Gastrocnemius medialis (tissue), 4 donors: ENCODE results near the gene MOCS2.

Experiments
- CTCF ChIP-seq, 5 experiments: fragments of 450-650 bp in 3 of 5; fragments of 200-600 bp in 2 of 5; sonication (generic) in 2 of 5; IDR thresholded peaks in 4 of 5; conservative IDR thresholded peaks in 1 of 5; 1 replicate in 4 of 5; 2 replicates in 1 of 5; pipeline ENCODE4 v1.5.1; 2016 to 2019; ENCODE audit warnings: antibody characterized with exemption in 5 of 5, mild to moderate bottlenecking in 3 of 5, moderate library complexity in 3 of 5
- POLR2A ChIP-seq, 2 donors: fragments of 450-650 bp; IDR thresholded peaks; one replicate each; pipeline ENCODE4 v1.6.1; 2017; ENCODE audit warnings: antibody characterized with exemption in 2 of 2, mild to moderate bottlenecking in 2 of 2, moderate library complexity in 2 of 2

GRCh38 chr5:53055365-53055764 is 54.2 kb downstream of the MOCS2 start:
- no peak for TF ChIP-seq CTCF (IDR thresholded peaks at IDR 0.05 in 4 of 5, conservative IDR thresholded peaks at IDR 0.05 in 1 of 5)
- TF ChIP-seq POLR2A (IDR thresholded peaks at IDR 0.05): no peak
